ENCODE measurements around the gene EMP2.

EMP2 gene

GRCh38 chr16:10610499-10611184 is 30.2 kb upstream of the EMP2 start:
- no peak for FAIRE-seq

GRCh38 chr16:10609402-10609774 is 29.0 kb upstream of the EMP2 start:
- no peak for FAIRE-seq
- DNase-seq (ENCODE audit: insufficient read length, low spot score): peak; percentile 66

More at GRCh38 chr16:10610499-10611184, 30.2 kb upstream of the EMP2 start:
- DNase-seq (ENCODE audit: insufficient read length, low spot score): no peak

- DNase-seq (ENCODE audit: insufficient read length, low spot score) (no peak), FAIRE-seq (no peak)
Measured at GRCh38 chr16:10608687-10609401, 28.4 kb upstream of the EMP2 start.

GRCh38 chr16:10607157-10607556 is 26.8 kb upstream of the EMP2 start:
- FAIRE-seq: no peak
- DNase-seq (ENCODE audit: insufficient read length, low spot score): no peak

GRCh38 chr16:10606607-10607006 is 26.2 kb upstream of the EMP2 start:
- FAIRE-seq (no peak), DNase-seq (ENCODE audit: insufficient read length, low spot score) (no peak)

GRCh38 chr16:10605636-10606035 is 25.2 kb upstream of the EMP2 start:
- no peak for FAIRE-seq
- no peak for DNase-seq (ENCODE audit: insufficient read length, low spot score)

GRCh38 chr16:10601444-10602408 is 21.3 kb upstream of the EMP2 start:
- FAIRE-seq (no peak), DNase-seq (ENCODE audit: insufficient read length, low spot score) (no peak)

- no peak for FAIRE-seq
- DNase-seq (ENCODE audit: insufficient read length, low spot score): no peak
Measured at GRCh38 chr16:10600782-10601443, 20.5 kb upstream of the EMP2 start.

- no peak for DNase-seq (ENCODE audit: insufficient read length, low spot score)
- no peak for FAIRE-seq
Measured at GRCh38 chr16:10599626-10600025, 19.2 kb upstream of the EMP2 start.

- DNase-seq (ENCODE audit: insufficient read length, low spot score): no peak
- FAIRE-seq: no peak
Measured at GRCh38 chr16:10598157-10598556, 17.8 kb upstream of the EMP2 start.

GRCh38 chr16:10597187-10597601 is 16.8 kb upstream of the EMP2 start:
- no peak for DNase-seq (ENCODE audit: insufficient read length, low spot score)
- FAIRE-seq: no peak

- no peak for FAIRE-seq
- no peak for DNase-seq (ENCODE audit: insufficient read length, low spot score)
Measured at GRCh38 chr16:10594312-10594950, 14.0 kb upstream of the EMP2 start.

- FAIRE-seq: no peak
- no peak for DNase-seq (ENCODE audit: insufficient read length, low spot score)
Measured at GRCh38 chr16:10592611-10593010, 12.2 kb upstream of the EMP2 start.

GRCh38 chr16:10590342-10590741 is 9.9 kb upstream of the EMP2 start:
- FAIRE-seq (no peak), DNase-seq (ENCODE audit: insufficient read length, low spot score) (no peak)

- DNase-seq (ENCODE audit: insufficient read length, low spot score) (no peak), FAIRE-seq (no peak)
Measured at GRCh38 chr16:10589109-10589508, 8.7 kb upstream of the EMP2 start.

- no peak for DNase-seq (ENCODE audit: insufficient read length, low spot score)
- no peak for FAIRE-seq
Measured at GRCh38 chr16:10587622-10588021, 7.2 kb upstream of the EMP2 start.

GRCh38 chr16:10584981-10585438 is 4.6 kb upstream of the EMP2 start:
- DNase-seq (ENCODE audit: insufficient read length, low spot score): no peak
- FAIRE-seq: no peak

- FAIRE-seq: no peak
- DNase-seq (ENCODE audit: insufficient read length, low spot score): no peak
Measured at GRCh38 chr16:10583269-10583668, 2.9 kb upstream of the EMP2 start.

- FAIRE-seq (no peak), DNase-seq (ENCODE audit: insufficient read length, low spot score) (no peak)
Measured at GRCh38 chr16:10581507-10581906, 1.1 kb upstream of the EMP2 start.

GRCh38 chr16:10580883-10581247 is 467 bp upstream of the EMP2 start:
- DNase-seq (ENCODE audit: insufficient read length, low spot score) (no peak), FAIRE-seq (no peak)
